Retinal pigment epithelial cell (primary cell): ENCODE measurements around the gene ZEB2.

Source experiments
- DNase-seq: peaks from one replicate; pipeline ENCODE4 v3.0.0-alpha.2; 2010; ENCODE audit warnings: low read depth
- H3K4me3 ChIP-seq: 2 replicates; pipeline ENCODE4 v1.5.1; 2011; ENCODE audit warnings: mild to moderate bottlenecking, low read length, control low read depth, moderate library complexity
- TF ChIP-seq, protein P1 (sequence below): conservative IDR thresholded peaks from 2 replicates; pipeline ENCODE4 v1.5.1; 2011; ENCODE audit warnings: low read depth, low read length, control low read depth, inconsistent platforms

The ZEB2 gene

DNA sequence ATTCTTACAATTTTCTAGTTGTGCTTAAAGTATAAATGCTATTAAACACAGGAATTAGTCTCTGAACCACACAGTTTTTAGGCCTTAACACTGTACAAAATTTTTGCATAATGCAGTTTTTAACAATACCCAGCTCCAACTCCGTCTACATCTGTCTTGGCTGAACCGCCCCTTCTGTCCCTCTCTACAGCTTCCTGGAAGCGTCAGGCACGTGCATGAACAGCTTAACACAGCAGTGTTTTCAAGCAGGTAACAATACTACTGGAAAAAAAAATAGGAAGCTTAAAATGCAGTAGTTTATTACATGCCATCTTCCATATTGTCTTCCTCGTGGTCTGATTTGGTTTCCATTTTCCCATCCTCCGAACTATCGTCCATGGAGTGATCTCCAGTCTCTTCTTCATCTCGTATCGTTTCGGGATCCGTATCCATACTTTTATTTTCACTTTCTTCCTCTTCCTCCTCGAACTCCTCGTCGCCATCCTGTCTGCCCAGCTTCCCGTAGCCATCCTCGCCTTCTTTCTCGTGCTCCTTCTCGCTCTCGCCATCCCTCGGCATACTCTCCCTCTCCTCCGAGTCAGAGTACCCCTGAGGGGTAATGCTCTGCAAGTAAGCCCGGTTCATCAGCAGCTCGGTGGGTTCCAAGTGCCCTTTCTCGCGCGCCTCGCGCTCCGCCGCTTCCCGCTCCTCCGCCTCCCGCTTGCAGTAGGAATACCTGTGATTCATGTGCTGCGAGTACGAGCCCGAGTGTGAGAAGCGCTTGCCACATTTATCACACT is 130.6 kb downstream of the ZEB2 start:
- DNase-seq, result no peak
- no peak overlapping the region for H3K4me3 ChIP-seq
- TF ChIP-seq, protein P1, sequence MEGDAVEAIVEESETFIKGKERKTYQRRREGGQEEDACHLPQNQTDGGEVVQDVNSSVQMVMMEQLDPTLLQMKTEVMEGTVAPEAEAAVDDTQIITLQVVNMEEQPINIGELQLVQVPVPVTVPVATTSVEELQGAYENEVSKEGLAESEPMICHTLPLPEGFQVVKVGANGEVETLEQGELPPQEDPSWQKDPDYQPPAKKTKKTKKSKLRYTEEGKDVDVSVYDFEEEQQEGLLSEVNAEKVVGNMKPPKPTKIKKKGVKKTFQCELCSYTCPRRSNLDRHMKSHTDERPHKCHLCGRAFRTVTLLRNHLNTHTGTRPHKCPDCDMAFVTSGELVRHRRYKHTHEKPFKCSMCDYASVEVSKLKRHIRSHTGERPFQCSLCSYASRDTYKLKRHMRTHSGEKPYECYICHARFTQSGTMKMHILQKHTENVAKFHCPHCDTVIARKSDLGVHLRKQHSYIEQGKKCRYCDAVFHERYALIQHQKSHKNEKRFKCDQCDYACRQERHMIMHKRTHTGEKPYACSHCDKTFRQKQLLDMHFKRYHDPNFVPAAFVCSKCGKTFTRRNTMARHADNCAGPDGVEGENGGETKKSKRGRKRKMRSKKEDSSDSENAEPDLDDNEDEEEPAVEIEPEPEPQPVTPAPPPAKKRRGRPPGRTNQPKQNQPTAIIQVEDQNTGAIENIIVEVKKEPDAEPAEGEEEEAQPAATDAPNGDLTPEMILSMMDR, result no peak

DNA sequence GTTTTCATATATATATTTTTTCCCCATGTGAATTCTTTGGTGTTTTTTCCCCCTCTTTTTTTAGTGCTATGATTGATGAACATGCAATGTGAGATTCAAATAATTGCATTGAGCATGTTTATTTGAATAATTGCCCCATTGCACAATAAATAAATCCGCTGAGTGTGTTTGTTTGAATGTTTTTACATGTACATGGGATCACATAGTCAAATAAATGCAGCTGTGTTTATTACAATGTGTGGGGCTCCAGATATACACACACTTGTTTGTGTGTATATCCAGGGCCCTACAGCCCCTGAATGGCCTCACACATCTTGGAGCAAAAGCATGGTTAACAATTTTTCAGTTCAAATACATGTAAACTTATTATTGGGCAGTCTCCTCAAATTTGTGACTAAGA is 134.5 kb downstream of the ZEB2 start:
- TF ChIP-seq, protein P1, result no peak
- no peak for DNase-seq
- no peak overlapping the region for H3K4me3 ChIP-seq

DNA sequence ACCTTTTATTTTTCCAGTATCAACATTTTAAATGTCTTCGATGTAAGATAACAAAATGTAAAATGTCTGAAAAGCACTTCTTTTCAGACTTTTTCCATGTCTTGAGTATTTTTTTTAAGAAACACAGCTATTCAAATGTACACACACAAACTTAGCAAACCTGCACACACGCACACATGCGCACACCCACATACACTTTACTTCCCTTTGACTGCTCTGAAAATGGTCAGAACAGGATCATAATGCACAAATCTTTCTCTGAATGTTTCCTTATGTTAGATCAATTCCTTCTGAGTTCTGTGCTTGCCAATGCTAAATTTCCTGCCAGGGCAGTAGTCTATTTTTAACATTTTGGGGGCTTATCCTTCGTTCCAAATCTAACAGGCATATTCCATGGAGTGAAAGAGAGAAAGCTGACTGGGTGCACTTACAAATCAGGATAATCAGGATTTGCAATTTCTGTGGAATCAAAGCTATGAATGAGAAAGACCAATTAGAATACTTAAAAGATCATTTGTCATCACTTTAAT is 136.3 kb downstream of the ZEB2 start:
- TF ChIP-seq, protein P1, result no peak
- no peak for DNase-seq
- H3K4me3 ChIP-seq, result no peak overlapping the region

DNA sequence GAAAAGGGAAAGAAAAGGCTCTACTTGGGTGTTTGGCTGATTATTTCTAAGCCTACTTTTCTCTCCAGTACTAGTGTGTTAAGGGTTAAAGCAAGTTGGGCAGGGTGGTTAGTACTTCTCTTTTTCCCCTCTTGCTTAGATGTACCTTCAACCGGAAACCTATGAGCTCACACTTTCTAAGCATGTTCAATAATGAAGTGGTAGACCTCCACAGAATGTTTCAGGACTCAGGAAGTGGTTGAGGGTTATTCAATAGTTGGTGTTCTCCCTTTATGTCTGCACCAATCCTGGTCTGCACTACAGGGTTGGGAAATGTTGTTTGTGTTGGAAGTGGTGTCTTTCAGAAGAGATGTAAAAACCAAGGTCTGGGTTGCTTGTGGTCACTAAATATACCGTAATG is 137.1 kb downstream of the ZEB2 start:
- TF ChIP-seq, protein P1, result no peak
- DNase-seq, result no peak
- H3K4me3 ChIP-seq, result no peak overlapping the region

DNA sequence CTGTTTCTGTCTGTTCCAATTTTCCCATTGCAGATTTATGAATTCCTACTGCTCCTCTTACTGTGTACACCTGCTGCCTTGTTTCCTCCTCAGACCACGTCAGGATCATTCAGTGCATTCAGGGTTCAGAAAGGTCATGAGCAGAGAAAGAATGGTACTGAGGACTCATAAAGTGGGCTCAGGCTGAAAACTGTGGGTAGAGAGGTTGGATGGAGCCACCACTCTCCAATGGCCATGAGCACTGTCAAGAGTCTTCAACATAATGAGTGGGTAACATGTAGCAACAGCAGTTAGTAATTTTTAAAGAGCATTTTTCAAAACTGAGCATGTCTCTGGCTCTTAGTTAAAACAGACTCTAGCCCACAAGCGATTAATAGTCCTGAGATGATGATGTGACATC is 138.2 kb downstream of the ZEB2 start:
- TF ChIP-seq, protein P1, result no peak
- no peak overlapping the region for H3K4me3 ChIP-seq
- no peak for DNase-seq

DNA sequence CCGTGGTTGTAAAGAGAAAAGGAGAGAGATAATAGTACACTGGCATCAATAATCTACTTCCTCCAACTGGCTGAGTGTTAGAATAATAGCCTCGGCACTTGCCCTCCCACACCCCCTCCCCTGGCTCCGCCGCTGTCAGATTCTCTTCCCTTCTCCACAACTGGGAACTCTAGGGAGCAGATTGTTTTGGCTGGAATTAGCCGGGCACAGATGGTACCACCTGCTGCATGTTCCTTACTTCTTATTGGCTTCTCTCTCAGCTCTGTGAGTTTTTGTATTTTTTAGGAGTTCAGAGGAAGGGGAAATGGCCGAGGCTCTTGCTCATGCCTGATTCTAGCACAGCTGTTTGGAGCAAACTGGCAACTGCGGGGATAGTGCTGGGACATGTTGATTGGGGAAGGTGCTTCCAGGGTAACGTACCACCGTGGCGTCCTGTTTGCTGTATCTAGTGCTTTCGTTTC is 140.0 kb downstream of the ZEB2 start:
- TF ChIP-seq, protein P1, result no peak
- no peak overlapping the region for H3K4me3 ChIP-seq
- no peak for DNase-seq

DNA sequence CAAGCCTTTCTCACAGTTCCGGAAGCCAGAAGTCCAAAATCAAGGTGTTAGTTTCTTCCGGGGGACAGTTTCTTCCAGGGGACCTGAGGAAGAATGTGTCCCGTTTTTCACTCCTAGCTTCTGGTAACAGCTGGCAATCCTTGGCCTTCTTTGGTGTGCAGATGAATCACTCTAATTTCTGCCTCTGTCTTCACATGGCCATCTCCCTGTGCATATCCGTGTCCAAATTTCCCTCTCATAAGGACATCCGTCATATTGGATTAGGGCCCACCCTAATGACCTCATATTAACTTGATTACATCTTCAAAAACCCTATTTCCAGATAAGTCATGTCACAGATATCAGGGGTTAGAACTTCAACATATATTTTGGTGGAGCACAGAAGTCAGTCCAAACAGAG is 141.4 kb downstream of the ZEB2 start:
- DNase-seq, result no peak
- no peak overlapping the region for H3K4me3 ChIP-seq
- TF ChIP-seq, protein P1, result no peak
